Right lobe of liver (tissue), 6 donors: ENCODE measurements around the gene NODAL. TPM values are rescaled to one million over a fixed set of nuclear protein-coding genes. Genes with fewer than 3 reads are reported as not detected.

ENCODE experiments used
- ATAC-seq, 4 donors: fragments of 200-7000 bp; cut with Tn5 transposase; one replicate each; pipeline ENCODE4 v1.9.1; 2020; ENCODE audit warnings: mild to moderate bottlenecking in 4 of 4, moderate library complexity in 4 of 4
- DNase-seq, 3 donors: peaks; one replicate each; pipeline ENCODE4 v3.0.0-alpha.2; 2020
- H3K27ac ChIP-seq, 3 donors: fragments of 200-600 bp; one replicate each; pipeline ENCODE4 v1.8.0; 2022
- H3K27me3 ChIP-seq, 2 donors: fragments of 200-600 bp; one replicate each; pipeline ENCODE4 v1.8.0; 2022
- H3K36me3 ChIP-seq, 4 donors: fragments of 200-600 bp; sonication (generic) in 1 of 4; one replicate each; pipeline versions ENCODE4 v1.5.1 to v1.8.0; 2017 to 2022; ENCODE audit warnings: control low read depth in 1 of 4
- H3K4me1 ChIP-seq, 4 donors: fragments of 200-600 bp; sonication (generic) in 1 of 4; one replicate each; pipeline versions ENCODE4 v1.5.1 to v1.8.0; 2017 to 2022; ENCODE audit warnings: control low read depth in 1 of 4
- H3K4me3 ChIP-seq, 3 donors: fragments of 200-600 bp; one replicate each; pipeline ENCODE4 v1.8.0; 2022
- H3K9me3 ChIP-seq, 4 donors: fragments of 200-600 bp; sonication (generic) in 1 of 4; one replicate each; pipeline versions ENCODE4 v1.5.1 to v1.8.0; 2017 to 2022; ENCODE audit warnings: control low read depth in 1 of 4
- POLR2A ChIP-seq: fragments of 450-650 bp; IDR thresholded peaks from one replicate; pipeline ENCODE4 v1.6.1; 2017; ENCODE audit warnings: antibody characterized with exemption, mild to moderate bottlenecking
- WGBS: methylation state at CpG from one replicate; pipeline ENCODE4 v1.1.6; 2018; ENCODE audit warnings: low coverage, low lambda C conversion rate; ENCODE audit not compliant: insufficient coverage; ENCODE audit errors: missing lambda C conversion rate; 5-methylcytosine and 5-hydroxymethylcytosine counted together
- intact Hi-C, 2 donors: fragments of 100-400 bp; cut with DNase I; formaldehyde crosslinking; loops; one replicate each; pipeline versions ENCODE4 v1.11.2 to v1.14.1; 2022
- total RNA-seq, 6 experiments: library from RNA; depleted of rRNA in 2 of 6; stranded (reverse); fragments of >200 nt in 2 of 6; fragmentation: NEBNext Ultra II Directional in 3 of 6; extraction: Animal tissue kit (Norgen Biotek cat#: 25700) in 3 of 6; gene quantifications; one replicate each; pipeline versions ENCODE4 v1.1.0 to v1.2.4, GENCODE V29; 2016 to 2023
- TF ChIP-seq, protein P1 (sequence below), 4 donors: fragments of 200-600 bp in 3 of 4; fragments of 450-650 bp in 1 of 4; IDR thresholded peaks; one replicate each; pipeline versions ENCODE4 v1.5.1 to v1.8.0; 2016 to 2022; ENCODE audit warnings: antibody characterized with exemption in 4 of 4, mild to moderate bottlenecking in 2 of 4
- donor health status: DM: no; HTN: yes; CAD: no.
- donor health status: DM: no; HTN: no; CAD: no.
- donor health status: DM: no; HTN: no; CAD: no.
- donor health status: DM: no; HTN: yes; CAD: no.
- donor health status: DM: no; HTN: yes; CAD: no.

Gene NODAL
- total RNA-seq, 6 experiments from 2014 or later, result not detected

DNA sequence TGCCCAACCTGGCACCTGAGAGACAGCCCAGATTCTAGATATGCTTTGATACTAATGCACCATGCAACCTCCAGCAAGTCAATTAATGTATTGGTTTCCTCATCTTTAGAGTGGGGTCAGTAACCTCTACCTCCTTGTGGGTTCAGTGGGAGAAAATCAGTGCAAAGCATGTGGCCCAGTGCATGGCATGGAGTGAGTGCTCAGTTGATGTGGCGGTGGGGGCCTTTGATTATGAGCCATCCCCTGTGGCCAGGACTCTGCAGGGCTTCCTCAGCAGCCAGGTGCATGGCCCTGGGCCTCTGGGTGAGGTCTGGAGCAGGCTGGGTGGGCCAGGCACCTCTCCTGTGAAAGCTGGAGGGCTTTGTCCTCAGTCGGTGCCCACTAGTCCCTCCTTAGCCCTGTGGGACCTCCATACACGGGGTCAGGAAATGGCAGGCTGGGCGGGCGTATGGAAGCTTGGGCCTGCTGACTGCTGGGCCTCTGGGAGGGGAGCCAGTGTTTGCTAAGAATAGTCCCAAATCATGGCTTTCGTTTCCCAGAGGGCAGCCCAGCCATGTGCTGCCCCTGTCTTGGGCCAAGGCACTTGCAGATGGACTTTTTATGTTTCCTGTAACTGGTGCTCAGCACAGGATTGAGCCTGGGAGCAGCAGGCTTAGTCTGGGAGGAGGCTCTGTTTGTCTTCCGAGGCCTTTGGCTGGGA, 40.5 kb upstream of the NODAL start:
- WGBS, result 50% methylated on average over 2 of the region's 7 CpGs
- Histone ChIP-seq H3K36me3 (no peaks in the 10 kb centered on the region), H3K4me1 (peaks cover 0 to 12% (median 0%) of the 10 kb centered on the region in 4 donors), H3K27me3 (no peaks in the 10 kb centered on the region), H3K9me3 (no peaks in the 10 kb centered on the region), H3K4me3 (no peak overlapping the region), H3K27ac (peak overlapping the region in 1 of 3 donors; percentile 22)
- no peak for TF ChIP-seq POLR2A
- ATAC-seq (peak; percentile 44 to 54 (median 50)), DNase-seq (peak in 1 of 3 donors; percentile 33)
- intact Hi-C loops, result no loop called here

DNA sequence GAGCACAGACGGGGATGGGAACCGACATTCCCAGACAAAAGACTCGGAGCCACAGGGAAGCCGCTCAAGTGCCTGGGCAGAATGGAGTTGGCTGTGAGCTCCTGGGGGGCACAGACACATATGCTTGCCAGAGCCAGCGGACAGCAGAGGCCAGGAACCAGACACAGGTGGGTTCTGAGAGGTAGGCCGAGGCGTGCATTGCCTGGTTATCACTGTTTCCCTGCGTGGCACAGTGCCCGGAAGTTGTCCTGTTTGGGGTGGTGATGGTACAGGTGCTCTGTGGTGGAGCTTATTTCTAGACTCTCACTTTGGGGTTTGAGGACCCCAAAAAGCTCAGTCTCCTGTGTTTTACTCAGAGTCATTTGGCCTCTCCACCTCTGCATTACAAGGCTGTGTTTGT, 39.6 kb upstream of the NODAL start:
- TF ChIP-seq, protein P1, sequence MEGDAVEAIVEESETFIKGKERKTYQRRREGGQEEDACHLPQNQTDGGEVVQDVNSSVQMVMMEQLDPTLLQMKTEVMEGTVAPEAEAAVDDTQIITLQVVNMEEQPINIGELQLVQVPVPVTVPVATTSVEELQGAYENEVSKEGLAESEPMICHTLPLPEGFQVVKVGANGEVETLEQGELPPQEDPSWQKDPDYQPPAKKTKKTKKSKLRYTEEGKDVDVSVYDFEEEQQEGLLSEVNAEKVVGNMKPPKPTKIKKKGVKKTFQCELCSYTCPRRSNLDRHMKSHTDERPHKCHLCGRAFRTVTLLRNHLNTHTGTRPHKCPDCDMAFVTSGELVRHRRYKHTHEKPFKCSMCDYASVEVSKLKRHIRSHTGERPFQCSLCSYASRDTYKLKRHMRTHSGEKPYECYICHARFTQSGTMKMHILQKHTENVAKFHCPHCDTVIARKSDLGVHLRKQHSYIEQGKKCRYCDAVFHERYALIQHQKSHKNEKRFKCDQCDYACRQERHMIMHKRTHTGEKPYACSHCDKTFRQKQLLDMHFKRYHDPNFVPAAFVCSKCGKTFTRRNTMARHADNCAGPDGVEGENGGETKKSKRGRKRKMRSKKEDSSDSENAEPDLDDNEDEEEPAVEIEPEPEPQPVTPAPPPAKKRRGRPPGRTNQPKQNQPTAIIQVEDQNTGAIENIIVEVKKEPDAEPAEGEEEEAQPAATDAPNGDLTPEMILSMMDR (IDR thresholded peaks at IDR 0.05), result no peak
- no peak for TF ChIP-seq POLR2A
- DNase-seq (no peak), ATAC-seq (no peak)
- 55% methylated on average over 2 of the region's 9 CpGs for WGBS
- Histone ChIP-seq H3K27me3 (no peaks in the 10 kb centered on the region), H3K4me1 (peaks cover 0 to 12% (median 0%) of the 10 kb centered on the region in 4 donors), H3K9me3 (no peaks in the 10 kb centered on the region), H3K4me3 (no peak overlapping the region), H3K27ac (no peak overlapping the region), H3K36me3 (no peaks in the 10 kb centered on the region)
- intact Hi-C loops, result no loop called here

DNA sequence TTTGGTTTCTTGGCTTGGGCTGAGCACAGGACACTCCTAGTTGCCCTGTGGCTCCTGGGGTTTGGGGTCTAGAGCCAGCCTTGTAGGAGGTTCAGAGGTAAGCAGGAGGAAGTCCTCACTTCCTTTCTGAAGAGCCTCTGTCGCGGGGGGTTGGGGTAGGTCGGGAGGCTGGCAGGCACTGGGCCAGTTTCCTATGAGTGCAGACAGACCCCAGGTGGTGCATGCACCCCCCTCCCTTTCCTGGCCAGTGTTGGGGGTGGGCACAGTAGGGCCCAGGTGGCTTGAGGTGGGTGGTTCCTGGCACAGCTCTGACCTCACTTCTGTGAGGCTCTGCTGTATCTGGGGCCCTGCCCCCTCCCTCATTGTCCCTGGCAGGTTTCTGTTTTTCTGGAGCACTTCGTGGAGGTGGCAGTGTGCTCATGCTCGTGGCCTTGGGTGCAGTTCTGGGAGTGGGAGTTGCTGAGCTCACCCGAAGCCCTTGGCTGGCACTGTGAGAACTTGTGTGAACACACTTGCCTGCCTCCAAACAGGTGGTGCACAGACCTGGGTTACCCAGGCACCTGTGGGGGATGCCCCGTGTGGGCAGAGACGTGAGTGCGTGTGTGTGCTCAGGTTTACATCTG, 38.9 kb upstream of the NODAL start:
- ATAC-seq (no peak), DNase-seq (no peak)
- H3K27me3 ChIP-seq, result no peaks in the 10 kb centered on the region
- TF ChIP-seq POLR2A, result no peak
- TF ChIP-seq, protein P1 (IDR thresholded peaks at IDR 0.05), result no peak
- intact Hi-C loops, result no loop called here
- WGBS, result 0% methylated on average over 1 of the region's 9 CpGs
- no peaks in the 10 kb centered on the region for H3K36me3 ChIP-seq
- peak overlapping the region in 1 of 3 donors; percentile 41 for H3K4me3 ChIP-seq
- no peak overlapping the region for H3K27ac ChIP-seq
- no peaks in the 10 kb centered on the region for H3K9me3 ChIP-seq
- H3K4me1 ChIP-seq, result peaks cover 0 to 12% (median 0%) of the 10 kb centered on the region in 4 donors

DNA sequence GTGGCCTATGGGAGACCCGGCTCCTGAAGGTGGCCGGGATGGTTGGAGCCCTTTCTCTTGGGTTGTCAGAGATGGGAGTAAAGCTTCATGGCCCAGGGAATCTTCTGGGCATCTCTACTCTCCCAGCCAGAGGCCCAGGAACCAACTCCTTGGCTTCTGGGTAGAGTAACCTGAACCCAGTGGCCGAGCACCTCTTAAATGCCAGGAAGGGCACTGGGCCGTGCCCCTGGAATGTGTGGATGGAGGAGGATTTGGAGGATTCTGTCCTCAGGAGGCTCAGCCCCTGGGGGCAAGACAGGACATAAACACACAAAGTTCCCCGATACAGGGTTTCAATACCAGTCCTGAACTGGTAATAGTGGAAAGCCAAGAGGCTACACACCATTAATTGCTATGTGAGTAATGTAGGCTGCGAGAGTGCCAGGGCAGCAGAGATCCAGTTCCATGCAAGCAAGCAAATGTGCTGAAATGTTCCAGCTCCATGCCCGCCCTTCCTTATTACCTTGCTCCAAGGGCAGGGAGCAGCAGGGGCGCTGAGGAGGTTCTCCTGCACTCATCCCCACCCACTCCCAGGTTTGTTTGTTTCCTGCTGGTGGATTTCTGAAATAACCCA, 38.3 kb upstream of the NODAL start:
- intact Hi-C loops, result no loop called here
- H3K9me3 ChIP-seq, result no peaks in the 10 kb centered on the region
- TF ChIP-seq, protein P1 (IDR thresholded peaks at IDR 0.05), result no peak
- TF ChIP-seq POLR2A, result no peak
- WGBS, result 63% methylated on average over 5 of the region's 8 CpGs
- no peak for DNase-seq
- H3K27ac ChIP-seq, result peak overlapping the region in 1 of 3 donors; percentile 51
- peak overlapping the region; percentile 38 to 51 (median 41) for H3K4me3 ChIP-seq
- ATAC-seq, result no peak
- H3K4me1 ChIP-seq, result peaks cover 0 to 12% (median 0%) of the 10 kb centered on the region in 4 donors
- no peaks in the 10 kb centered on the region for H3K36me3 ChIP-seq
- H3K27me3 ChIP-seq, result no peaks in the 10 kb centered on the region

DNA sequence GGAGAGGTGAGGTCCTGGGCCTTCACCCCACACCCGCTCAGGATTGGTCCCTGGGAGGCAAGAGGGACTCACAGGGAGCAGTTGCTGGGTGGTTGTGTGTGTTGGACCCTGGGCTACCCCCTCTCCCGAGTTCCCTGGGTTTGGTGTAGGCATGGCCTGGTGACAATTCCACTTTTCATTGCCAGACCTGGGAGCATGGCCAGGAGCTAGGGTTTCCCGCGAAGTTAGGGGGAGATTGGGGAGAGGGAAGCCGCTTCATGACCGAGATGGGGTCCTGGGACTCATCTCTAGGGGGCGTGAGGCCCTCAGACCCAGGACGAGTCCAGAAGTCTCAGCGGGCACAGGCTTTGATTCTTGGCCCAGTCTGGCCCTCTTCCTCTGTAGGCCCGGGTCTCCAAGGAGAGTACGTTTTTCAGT, 37.7 kb upstream of the NODAL start:
- H3K27ac ChIP-seq, result peak overlapping the region in 2 of 3 donors; percentile 40 to 51
- DNase-seq, result no peak
- intact Hi-C loops, result no loop called here
- TF ChIP-seq, protein P1 (IDR thresholded peaks at IDR 0.05), result no peak
- TF ChIP-seq POLR2A, result no peak
- H3K4me3 ChIP-seq, result peak overlapping the region; percentile 38 to 51 (median 41)
- ATAC-seq, result no peak
- WGBS, result 48% methylated on average over 6 of the region's 11 CpGs
- peaks cover 0 to 12% (median 0%) of the 10 kb centered on the region in 4 donors for H3K4me1 ChIP-seq
- no peaks in the 10 kb centered on the region for H3K9me3 ChIP-seq
- no peaks in the 10 kb centered on the region for H3K27me3 ChIP-seq
- H3K36me3 ChIP-seq, result no peaks in the 10 kb centered on the region
